Panc1 (cell line): ENCODE data around the gene SPINK1. TPM values are rescaled to one million over a fixed set of nuclear protein-coding genes. Genes with fewer than 3 reads are reported as not detected.

Experiments
- ATAC-seq: fragments of 200-7000 bp; cut with Tn5 transposase; 2 replicates; pipeline ENCODE4 v1.9.1; 2020; ENCODE audit warnings: mild to moderate bottlenecking, moderate library complexity
- BruUV-seq: library from RNA; stranded (reverse); fragments of 400-500 nt; replicated peaks from 2 replicates; lab custom pipeline; 2021; lab: Mats Ljungman, UMichigan
- CTCF ChIA-PET: fragments of 300-600 bp; sonication (Branson Sonifier 250); formaldehyde crosslinking; loops from one replicate; lab custom pipeline; 2022; ENCODE audit warnings: antibody characterized with exemption; lab: Charles Lee
- POLR2A ChIA-PET: fragments of 300-600 bp; sonication (Branson Sonifier 250); formaldehyde crosslinking; loops from one replicate; lab custom pipeline; 2022; ENCODE audit warnings: antibody characterized with exemption; lab: Charles Lee
- DNase-seq: peaks from one replicate; pipeline ENCODE4 v3.0.0-alpha.2; 2010; ENCODE audit warnings: low read depth, low spot score
- H3K27ac ChIP-seq: 2 replicates; pipeline ENCODE4 v1.5.1; 2011; ENCODE audit warnings: mild to moderate bottlenecking, low read length, inconsistent platforms
- H3K27me3 ChIP-seq: fragments of 200-500 bp; sonication (Bioruptor generic); 2 replicates; pipeline ENCODE4 v1.6.0; 2014; ENCODE audit warnings: low read length, inconsistent platforms; ENCODE audit not compliant: control insufficient read depth, insufficient read depth
- H3K36me3 ChIP-seq: fragments of 200-500 bp; sonication (Bioruptor generic); 2 replicates; pipeline ENCODE4 v1.5.1; 2014; ENCODE audit warnings: inconsistent platforms, mild to moderate bottlenecking, low read length, moderate library complexity; ENCODE audit not compliant: control insufficient read depth, insufficient read depth
- H3K4me1 ChIP-seq: 2 replicates; pipeline ENCODE4 v1.5.1; 2011; ENCODE audit warnings: inconsistent platforms, mild to moderate bottlenecking, low read length, moderate library complexity; ENCODE audit not compliant: control insufficient read depth, insufficient read depth
- H3K4me3 ChIP-seq, 2 experiments: 2 replicates each; pipeline ENCODE4 v1.5.1; 2011 to 2012; ENCODE audit warnings: low read depth in 2 of 2, low read length in 2 of 2, mild to moderate bottlenecking in 2 of 2, inconsistent platforms in 1 of 2, moderate library complexity in 1 of 2
- H3K9me3 ChIP-seq: fragments of 200-500 bp; sonication (Bioruptor generic); 2 replicates; pipeline ENCODE4 v1.5.1; 2014; ENCODE audit warnings: low read depth, mild to moderate bottlenecking, inconsistent platforms, low read length, moderate library complexity; ENCODE audit not compliant: control insufficient read depth, insufficient read depth
- POLR2AphosphoS5 ChIP-seq: IDR thresholded peaks from 2 replicates; pipeline ENCODE4 v1.6.1; 2012; ENCODE audit warnings: mild to moderate bottlenecking, low read depth, low read length, moderate library complexity
- REST ChIP-seq, 2 experiments: IDR thresholded peaks; 2 replicates each; pipeline ENCODE4 v1.6.1; 2011 to 2012; ENCODE audit warnings: low read depth in 2 of 2, control low read depth in 1 of 2, low read length in 1 of 2, mild to moderate bottlenecking in 1 of 2, moderate library complexity in 1 of 2; ENCODE audit not compliant: insufficient read depth in 1 of 2
- SIN3A ChIP-seq: IDR thresholded peaks from 2 replicates; pipeline ENCODE4 v1.6.1; 2012; ENCODE audit warnings: low read depth, mild to moderate bottlenecking, low read length, moderate library complexity, borderline replicate concordance; ENCODE audit not compliant: insufficient read depth
- TCF7L2 ChIP-seq: IDR thresholded peaks from 2 replicates; pipeline ENCODE4 v1.6.1; 2011; ENCODE audit warnings: mild to moderate bottlenecking, low read depth, low read length, inconsistent platforms
- in situ Hi-C: cut with HindIII; loops from 2 replicates; pipeline ENCODE4 v1.10.0; 2016; ENCODE audit warnings: low sequenced_read_pairs, low pct_unique_long_range_greater_than_20kb
- intact Hi-C: fragments of 100-400 bp; cut with micrococcal nuclease; formaldehyde crosslinking; loops from one replicate; pipeline ENCODE4 v1.10.0; 2022; ENCODE audit not compliant: unreplicated experiment
- total RNA-seq: library from RNA; stranded (reverse); gene quantifications from one replicate; pipeline ENCODE4 v1.2.1, GENCODE V29; 2021; ENCODE audit not compliant: unreplicated experiment
- TF ChIP-seq, protein P1 (sequence below): fragments of 450-650 bp; IDR thresholded peaks from 2 replicates; pipeline ENCODE4 v1.5.1; 2017; ENCODE audit warnings: mild to moderate bottlenecking

SPINK1 gene
- total RNA-seq, 1 experiment from 2014 or later = 3.0 TPM

DNA sequence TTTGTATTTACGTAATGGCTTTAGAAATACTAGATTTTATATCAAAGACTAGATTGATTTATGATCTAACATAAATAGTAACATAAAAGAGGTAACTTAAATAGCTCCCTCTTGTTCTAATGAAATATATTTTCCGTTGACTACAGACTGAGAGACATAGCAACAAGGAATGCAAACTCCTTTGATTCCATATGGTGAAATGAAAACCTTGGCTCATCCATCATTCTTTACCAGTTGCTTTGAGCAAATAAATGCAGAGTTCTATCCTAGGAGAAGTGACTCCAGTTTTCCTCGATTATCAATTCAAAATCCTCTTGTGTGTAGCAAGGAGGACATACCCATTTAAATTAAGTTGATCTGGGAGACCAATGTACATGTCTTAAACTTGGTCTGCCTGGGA, 31.0 kb downstream of the SPINK1 start:
- no peak overlapping the region for H3K27ac ChIP-seq
- no peak for DNase-seq
- ATAC-seq = no peak
- CTCF ChIA-PET = no interaction called here
- no peak overlapping the region for H3K4me3 ChIP-seq
- H3K4me1 ChIP-seq = no peaks in the 10 kb centered on the region
- no TSS peak for BruUV-seq
- TF ChIP-seq, protein P1, sequence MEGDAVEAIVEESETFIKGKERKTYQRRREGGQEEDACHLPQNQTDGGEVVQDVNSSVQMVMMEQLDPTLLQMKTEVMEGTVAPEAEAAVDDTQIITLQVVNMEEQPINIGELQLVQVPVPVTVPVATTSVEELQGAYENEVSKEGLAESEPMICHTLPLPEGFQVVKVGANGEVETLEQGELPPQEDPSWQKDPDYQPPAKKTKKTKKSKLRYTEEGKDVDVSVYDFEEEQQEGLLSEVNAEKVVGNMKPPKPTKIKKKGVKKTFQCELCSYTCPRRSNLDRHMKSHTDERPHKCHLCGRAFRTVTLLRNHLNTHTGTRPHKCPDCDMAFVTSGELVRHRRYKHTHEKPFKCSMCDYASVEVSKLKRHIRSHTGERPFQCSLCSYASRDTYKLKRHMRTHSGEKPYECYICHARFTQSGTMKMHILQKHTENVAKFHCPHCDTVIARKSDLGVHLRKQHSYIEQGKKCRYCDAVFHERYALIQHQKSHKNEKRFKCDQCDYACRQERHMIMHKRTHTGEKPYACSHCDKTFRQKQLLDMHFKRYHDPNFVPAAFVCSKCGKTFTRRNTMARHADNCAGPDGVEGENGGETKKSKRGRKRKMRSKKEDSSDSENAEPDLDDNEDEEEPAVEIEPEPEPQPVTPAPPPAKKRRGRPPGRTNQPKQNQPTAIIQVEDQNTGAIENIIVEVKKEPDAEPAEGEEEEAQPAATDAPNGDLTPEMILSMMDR = no peak
- TF ChIP-seq REST (IDR thresholded peaks at IDR 0.05; ENCODE audit: insufficient read depth in 1 of 2, low read depth in 2 of 2, low read length in 1 of 2) (no peak), TCF7L2 (no peak), SIN3A (no peak), POLR2AphosphoS5 (no peak)
- intact Hi-C loops = no loop called here
- POLR2A ChIA-PET = no interaction called here
- H3K36me3 ChIP-seq = no peaks in the 10 kb centered on the region
- H3K27me3 ChIP-seq = no peaks in the 10 kb centered on the region; the same call in 1 of the 2 replicates
- in situ Hi-C loops = no loop called here
- H3K9me3 ChIP-seq = no peaks in the 10 kb centered on the region

DNA sequence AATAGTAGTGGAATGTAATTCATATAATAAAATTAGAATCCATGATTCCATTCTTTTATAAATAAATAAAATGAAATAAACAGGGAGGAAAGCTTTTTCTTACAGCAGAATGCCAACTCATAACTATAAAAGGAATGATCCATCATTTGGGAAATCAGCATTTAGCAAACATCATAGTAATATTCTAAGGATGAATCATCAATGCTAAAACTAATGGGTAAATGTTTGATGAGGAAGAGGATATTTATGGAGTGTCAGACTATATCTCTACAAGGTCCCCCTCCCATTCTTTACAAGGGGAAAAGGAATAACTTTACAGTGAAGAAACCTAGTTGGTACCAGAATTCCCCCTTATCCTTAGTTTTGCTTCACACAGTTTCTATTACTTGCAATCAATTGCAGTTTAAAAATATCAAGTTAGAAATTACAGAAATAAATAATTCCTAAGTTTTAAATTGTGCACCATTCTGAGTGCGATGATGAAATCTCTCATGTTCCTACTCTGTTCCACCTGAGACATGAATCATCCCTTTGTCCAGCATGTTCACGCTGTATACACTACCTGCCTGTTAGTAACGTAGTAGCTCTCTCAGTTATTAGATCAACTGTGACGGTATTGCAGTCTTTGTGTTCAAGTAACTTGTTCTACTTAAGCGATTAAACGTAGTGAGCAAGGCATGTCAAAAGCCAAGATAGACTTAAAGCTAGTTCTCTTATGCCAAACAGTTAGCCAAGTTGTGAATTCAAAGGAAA, 34.7 kb downstream of the SPINK1 start:
- no peak for ATAC-seq
- in situ Hi-C loops = no loop called here
- H3K4me3 ChIP-seq = no peak overlapping the region
- no peak for DNase-seq
- no peaks in the 10 kb centered on the region; the same call in 1 of the 2 replicates for H3K27me3 ChIP-seq
- ChIA-PET POLR2A (no interaction called here), CTCF (no interaction called here)
- H3K9me3 ChIP-seq = no peaks in the 10 kb centered on the region
- H3K4me1 ChIP-seq = no peaks in the 10 kb centered on the region
- no peaks in the 10 kb centered on the region for H3K36me3 ChIP-seq
- intact Hi-C loops = no loop called here
- no peak overlapping the region for H3K27ac ChIP-seq
- no TSS peak for BruUV-seq
- no peak for TF ChIP-seq REST (IDR thresholded peaks at IDR 0.05; ENCODE audit: insufficient read depth in 1 of 2, low read depth in 2 of 2, low read length in 1 of 2)
- TF ChIP-seq TCF7L2 = no peak
- TF ChIP-seq POLR2AphosphoS5 = no peak
- TF ChIP-seq SIN3A = no peak
- TF ChIP-seq, protein P1 = no peak
